NCI-H187 treated with DMSO at 0.1 percent for 48 hours (cell line): ENCODE measurements around the gene ALDH8A1.

Experiments used
- DNase-seq: peaks from one replicate; lab custom pipeline; 2025; lab: John Stamatoyannopoulos, UW

Gene ALDH8A1

GRCh38 chr6:134870677-134871498 is 79.0 kb downstream of the ALDH8A1 start:
- DNase-seq = no peak

- no peak for DNase-seq
Observed at GRCh38 chr6:134868812-134869211, 81.1 kb downstream of the ALDH8A1 start.
